ENCODE data around the gene SNRNP70. TPM values are rescaled to one million over a fixed set of nuclear protein-coding genes. Genes with fewer than 3 reads are reported as not detected.
"Not testable (repeated sequence)": the region's sequence is repeated elsewhere in the genome, so short reads cannot be mapped to it uniquely, and the experiment has no call there.

The SNRNP70 gene
- total and polyA plus RNA-seq, 5 experiments from 2014 or later = 42.3 to 741 (median 63.4) TPM

GRCh38 chr19:49118565-49119410, 33.5 kb downstream of the SNRNP70 start, which contains the start of gene C19orf73:
Gene C19orf73, minus strand, starts transcription at chr19:49119143. Its CDS starts 121 bp downstream, at chr19:49119022.
- peak; percentile 72 to 78 for ATAC-seq
- Mint-ChIP-seq H3K27me3 (peaks cover 0 to 7% (median 0%) of the 10 kb centered on the region in 5 donors), H3K4me1 (peaks cover 17 to 42% (median 40%) of the 10 kb centered on the region in 4 donors), H3K36me3 (no peaks in the 10 kb centered on the region), H3K4me3 (peak within 1 kb of the TSS; percentile 78 to 94 (median 90)), H3K27ac (peak within 1 kb of the TSS; percentile 87 to 97 (median 94)), H3K9me3 (no peaks in the 10 kb centered on the region)
- peak; percentile 91 to 98 (median 96) for DNase-seq
- POLR2A ChIA-PET = interaction anchor here (0.8 to 3.7 kb wide), 4 partner anchors 9 to 126 kb away, joined by 4 to 23 read pairs (median 6); partner anchors contain the start of genes GYS1 and RUVBL2

- POLR2A ChIA-PET = interaction anchor here (0.6 to 3.7 kb wide), 5 partner anchors 8 to 135 kb away, joined by 3 to 23 read pairs (median 5); no protein-coding TSS in a partner anchor
- peak in 1 of 2 donors; percentile 10 for ATAC-seq
- H3K4me1 Mint-ChIP-seq = peaks cover 16 to 39% (median 37%) of the 10 kb centered on the region in 4 donors
- H3K27ac Mint-ChIP-seq = peak within 1 kb of the TSS; percentile 87 to 97 (median 94)
- H3K27me3 Mint-ChIP-seq = peaks cover 0 to 7% (median 0%) of the 10 kb centered on the region in 5 donors
- H3K9me3 Mint-ChIP-seq = no peaks in the 10 kb centered on the region
- H3K36me3 Mint-ChIP-seq = no peaks in the 10 kb centered on the region
- peak in 2 of 10 donors; percentile 21 to 25 for DNase-seq
- H3K4me3 Mint-ChIP-seq = peak within 1 kb of the TSS; percentile 78 to 94 (median 90)
Observed at GRCh38 chr19:49119411-49120324, 34.4 kb downstream of the SNRNP70 start, which contains the start of gene PPFIA3. Gene PPFIA3, plus strand, starts transcription at chr19:49119544. Its CDS starts 8,330 bp downstream, at chr19:49127874.

GRCh38 chr19:49120325-49120683, 35.1 kb downstream of the SNRNP70 start:
- Mint-ChIP-seq H3K4me3 (peak overlapping the region; percentile 68 to 89 (median 77)), H3K36me3 (no peaks in the 10 kb centered on the region), H3K27ac (peak overlapping the region in 3 of 10 donors; percentile 46 to 81 (median 60)), H3K9me3 (no peaks in the 10 kb centered on the region), H3K4me1 (peaks cover 16 to 35% (median 32%) of the 10 kb centered on the region in 4 donors), H3K27me3 (peaks cover 0 to 7% (median 0%) of the 10 kb centered on the region in 5 donors)
- ATAC-seq (no peak), DNase-seq (no peak)
- POLR2A ChIA-PET = interaction anchor here (0.6 to 3.7 kb wide), 3 partner anchors 8 to 136 kb away, joined by 3 to 23 read pairs (median 6); no protein-coding TSS in a partner anchor

GRCh38 chr19:49120868-49121267, 35.6 kb downstream of the SNRNP70 start:
- H3K4me3 Mint-ChIP-seq = peak overlapping the region; percentile 68 to 89 (median 77)
- H3K4me1 Mint-ChIP-seq = peaks cover 16 to 35% (median 31%) of the 10 kb centered on the region in 4 donors
- H3K27me3 Mint-ChIP-seq = peaks cover 0 to 7% (median 0%) of the 10 kb centered on the region in 5 donors
- peak overlapping the region in 5 of 10 donors; percentile 42 to 81 (median 60) for H3K27ac Mint-ChIP-seq
- no peaks in the 10 kb centered on the region for H3K36me3 Mint-ChIP-seq
- DNase-seq (no peak), ATAC-seq (no peak)
- POLR2A ChIA-PET = interaction anchor here (0.6 to 1.8 kb wide), 2 partner anchors 27 to 34 kb away, joined by 6 read pairs; no protein-coding TSS in a partner anchor
- H3K9me3 Mint-ChIP-seq = no peaks in the 10 kb centered on the region

- POLR2A ChIA-PET = interaction anchor here (0.7 to 1.8 kb wide), 3 partner anchors 26 to 65 kb away, joined by 3 to 6 read pairs (median 4); no protein-coding TSS in a partner anchor
- not testable (repeated sequence) for H3K27ac Mint-ChIP-seq, H3K9me3 Mint-ChIP-seq, H3K27me3 Mint-ChIP-seq, ATAC-seq, H3K36me3 Mint-ChIP-seq, DNase-seq
- Mint-ChIP-seq H3K4me1 (peaks cover 16 to 26% (median 24%) of the 10 kb centered on the region in 4 donors), H3K4me3 (peak overlapping the region in 2 of 10 donors; percentile 34 to 56)
Observed at GRCh38 chr19:49121841-49122240, 36.6 kb downstream of the SNRNP70 start.

- H3K9me3 Mint-ChIP-seq, DNase-seq, H3K4me3 Mint-ChIP-seq, POLR2A ChIA-PET, H3K27me3 Mint-ChIP-seq, ATAC-seq, H3K27ac Mint-ChIP-seq, H3K36me3 Mint-ChIP-seq: not testable (repeated sequence)
- H3K4me1 Mint-ChIP-seq = peaks cover 12 to 20% (median 18%) of the 10 kb centered on the region in 4 donors
Observed at GRCh38 chr19:49123285-49123684, 38.0 kb downstream of the SNRNP70 start.

- no peak overlapping the region for H3K4me3 Mint-ChIP-seq
- POLR2A ChIA-PET = no interaction called here
- ATAC-seq (no peak), DNase-seq (no peak)
- no peak overlapping the region for H3K27ac Mint-ChIP-seq
- peaks cover 0 to 7% (median 0%) of the 10 kb centered on the region in 5 donors for H3K27me3 Mint-ChIP-seq
- H3K9me3 Mint-ChIP-seq = no peaks in the 10 kb centered on the region
- H3K36me3 Mint-ChIP-seq = no peaks in the 10 kb centered on the region
- peaks cover 18 to 27% (median 22%) of the 10 kb centered on the region in 4 donors for H3K4me1 Mint-ChIP-seq
Observed at GRCh38 chr19:49125025-49125731, 39.9 kb downstream of the SNRNP70 start.

GRCh38 chr19:49126575-49126974, 41.3 kb downstream of the SNRNP70 start:
- Mint-ChIP-seq H3K36me3 (no peaks in the 10 kb centered on the region), H3K27ac (no peak overlapping the region), H3K9me3 (no peaks in the 10 kb centered on the region), H3K27me3 (peaks cover 0 to 3% (median 0%) of the 10 kb centered on the region in 5 donors), H3K4me3 (no peak overlapping the region), H3K4me1 (peaks cover 10 to 19% (median 13%) of the 10 kb centered on the region in 4 donors)
- POLR2A ChIA-PET = interaction anchor here (0.6 to 1.2 kb wide), 3 partner anchors 22 to 731 kb away, joined by 3 to 9 read pairs (median 3); no protein-coding TSS in a partner anchor
- ATAC-seq (no peak), DNase-seq (no peak)

- not testable (repeated sequence) for H3K36me3 Mint-ChIP-seq, H3K27ac Mint-ChIP-seq, ATAC-seq, H3K27me3 Mint-ChIP-seq, DNase-seq, H3K9me3 Mint-ChIP-seq
- peak overlapping the region in 5 of 10 donors; percentile 7 to 84 (median 22) for H3K4me3 Mint-ChIP-seq
- POLR2A ChIA-PET = interaction anchor here (0.6 to 2.4 kb wide), 7 partner anchors 9 to 732 kb away, joined by 3 to 23 read pairs (median 5); partner anchors contain the start of genes C19orf73, GYS1, LIN7B and PPFIA3
- H3K4me1 Mint-ChIP-seq = peaks cover 10 to 19% (median 13%) of the 10 kb centered on the region in 4 donors
Observed at GRCh38 chr19:49127225-49127624, 42.0 kb downstream of the SNRNP70 start.

- POLR2A ChIA-PET = interaction anchor here (0.6 to 2.4 kb wide), 8 partner anchors 10 to 315 kb away, joined by 3 to 23 read pairs (median 3); partner anchors contain the start of genes C19orf73, GYS1, LIN7B and PPFIA3
- no peaks in the 10 kb centered on the region for H3K9me3 Mint-ChIP-seq
Observed at GRCh38 chr19:49127674-49128544, 42.7 kb downstream of the SNRNP70 start.

More at GRCh38 chr19:49127674-49128544, 42.7 kb downstream of the SNRNP70 start:
- peak; percentile 91 to 93 for ATAC-seq
- peak; percentile 88 to 96 (median 94) for DNase-seq
- Mint-ChIP-seq H3K36me3 (no peaks in the 10 kb centered on the region), H3K4me1 (peaks cover 10 to 22% (median 14%) of the 10 kb centered on the region in 4 donors), H3K27ac (peak overlapping the region; percentile 49 to 94 (median 88)), H3K27me3 (no peaks in the 10 kb centered on the region), H3K4me3 (peak overlapping the region; percentile 77 to 95 (median 89))

Data from naive thymus-derived CD8-positive, alpha-beta T cell (primary cell).